ENCODE results near the gene ADAMTS5. TPM values are rescaled to one million over a fixed set of nuclear protein-coding genes. Genes with fewer than 3 reads are reported as not detected.
A peak's percentile ranks its signal among the peaks of the same experiment; 100 is the strongest.

ADAMTS5 gene
- total RNA-seq, 1 donor from 2014 or later = 17.3 TPM

- Histone ChIP-seq H3K4me3 (ENCODE audit: low read depth, low read length) (no peak overlapping the region), H3K36me3 (ENCODE audit: control insufficient read depth, insufficient read depth, low read length) (no peaks in the 10 kb centered on the region), H3K27me3 (ENCODE audit: control insufficient read depth, insufficient read depth, low read length) (no peaks in the 10 kb centered on the region)
- no peak for DNase-seq (ENCODE audit: low read depth)
- TF ChIP-seq CTCF (IDR thresholded peaks at IDR 0.05; ENCODE audit: insufficient read depth, low read length, poor library complexity, severe bottlenecking) = no peak
These were observed 6.3 kb upstream of the ADAMTS5 start for GRCh38 chr21:26973226-26973625.

GRCh38 chr21:26972192-26972591 lies 5.3 kb upstream of the ADAMTS5 start:
- no peak for DNase-seq (ENCODE audit: low read depth)
- Histone ChIP-seq H3K36me3 (ENCODE audit: control insufficient read depth, insufficient read depth, low read length) (no peaks in the 10 kb centered on the region), H3K4me3 (ENCODE audit: low read depth, low read length) (no peak overlapping the region), H3K27me3 (ENCODE audit: control insufficient read depth, insufficient read depth, low read length) (no peaks in the 10 kb centered on the region)
- TF ChIP-seq CTCF (IDR thresholded peaks at IDR 0.05; ENCODE audit: insufficient read depth, low read length, poor library complexity, severe bottlenecking) = no peak

DNA sequence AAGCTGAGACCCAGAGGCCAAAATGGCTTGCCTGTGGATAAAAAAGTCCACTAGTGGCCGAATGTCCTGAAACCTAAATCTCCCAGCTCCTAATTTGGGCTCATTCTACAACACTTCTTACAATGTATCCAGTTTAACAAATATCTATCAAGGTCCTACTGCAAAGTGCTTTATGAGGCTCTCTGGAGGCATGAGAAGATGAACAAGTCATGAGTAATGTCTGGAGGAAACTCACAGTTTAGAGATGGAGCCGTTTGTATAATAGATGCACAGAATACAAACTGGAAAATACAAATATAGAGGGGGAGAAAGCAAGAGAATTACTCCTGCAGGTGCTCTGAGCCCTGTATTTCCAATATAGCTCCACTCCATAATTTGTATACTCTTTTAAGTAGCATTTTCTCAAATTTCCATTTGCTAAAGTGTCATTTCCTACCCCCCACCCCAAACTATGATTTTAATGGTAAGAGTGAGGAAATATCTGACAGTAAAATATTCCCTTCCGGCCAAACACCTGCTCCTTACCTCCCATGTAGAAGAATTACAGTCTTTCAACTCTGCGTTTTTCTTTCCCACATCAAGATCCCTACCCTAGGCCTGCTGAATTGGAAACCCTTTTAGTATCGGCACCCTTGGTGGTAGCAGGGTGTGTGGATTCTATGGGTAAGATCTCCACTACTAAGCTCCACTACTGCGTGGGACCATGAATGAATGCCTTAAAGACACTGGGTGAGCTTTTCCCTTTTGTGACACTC lies 3.3 kb upstream of the ADAMTS5 start:
- TF ChIP-seq CTCF (IDR thresholded peaks at IDR 0.05; ENCODE audit: insufficient read depth, low read length, poor library complexity, severe bottlenecking) = no peak
- Histone ChIP-seq H3K27me3 (ENCODE audit: control insufficient read depth, insufficient read depth, low read length) (no peaks in the 10 kb centered on the region), H3K36me3 (ENCODE audit: control insufficient read depth, insufficient read depth, low read length) (no peaks in the 10 kb centered on the region), H3K4me3 (ENCODE audit: low read depth, low read length) (no peak overlapping the region)
- no peak for DNase-seq (ENCODE audit: low read depth)

DNA sequence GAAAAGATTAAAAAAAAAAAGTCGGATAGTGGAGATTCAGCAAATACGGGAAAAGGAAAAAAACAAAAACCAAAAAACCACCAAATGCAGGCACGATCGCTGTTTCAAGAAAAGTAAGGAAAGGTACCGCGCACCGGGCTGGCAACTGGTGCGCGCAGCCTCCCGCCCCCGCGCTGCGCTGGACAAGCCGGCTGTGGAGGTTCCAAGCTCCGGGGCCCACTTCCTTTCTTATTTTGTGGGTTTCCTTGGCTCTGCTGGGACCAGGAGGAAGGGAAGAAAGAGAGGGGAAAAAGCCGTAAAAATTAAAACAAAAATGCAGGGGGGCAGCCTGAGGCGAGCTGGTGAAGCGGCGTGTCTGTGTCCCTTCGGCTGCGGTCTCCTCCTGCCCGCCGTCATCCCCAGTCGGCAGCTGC lies 233 bp downstream of the ADAMTS5 start:
- Histone ChIP-seq H3K4me3 (ENCODE audit: low read depth, low read length) (peak overlapping the region; percentile 80), H3K36me3 (ENCODE audit: control insufficient read depth, insufficient read depth, low read length) (no peaks in the 10 kb centered on the region), H3K27me3 (ENCODE audit: control insufficient read depth, insufficient read depth, low read length) (no peaks in the 10 kb centered on the region)
- no peak for TF ChIP-seq CTCF (IDR thresholded peaks at IDR 0.05; ENCODE audit: insufficient read depth, low read length, poor library complexity, severe bottlenecking)
- DNase-seq (ENCODE audit: low read depth) = no peak

DNA sequence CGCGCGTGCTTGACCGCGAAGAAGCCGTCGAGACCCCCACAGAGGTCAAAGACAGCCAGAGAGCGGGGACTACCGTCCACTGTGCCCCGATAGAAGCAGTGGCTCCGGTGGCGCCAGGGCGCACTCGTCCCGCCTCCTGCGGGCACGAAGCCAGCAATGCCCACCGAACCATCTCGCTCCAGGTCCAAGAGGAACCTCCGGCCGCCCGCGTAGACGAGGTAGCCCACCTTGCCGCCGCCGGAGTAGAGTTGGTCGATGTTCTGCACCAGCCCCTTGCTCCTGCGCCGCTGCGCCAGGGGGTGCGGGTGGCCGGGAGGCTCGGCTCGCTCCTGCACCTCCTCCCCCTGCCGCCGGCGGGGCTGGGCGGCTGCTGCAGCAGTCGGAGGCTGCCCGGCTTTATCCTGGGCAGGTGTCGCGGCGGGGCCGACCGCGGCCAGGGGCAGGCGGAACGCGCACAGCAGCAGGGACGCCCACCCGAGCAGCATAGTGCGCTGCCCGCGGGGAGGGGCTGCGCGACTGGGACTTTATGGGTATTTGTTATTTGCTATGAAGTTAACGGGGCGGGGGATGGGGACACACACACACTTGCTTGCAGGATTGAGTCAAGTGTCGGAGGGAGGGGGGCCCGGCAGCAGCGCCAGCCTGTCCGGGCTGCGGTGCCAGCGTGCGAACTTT lies 844 bp downstream of the ADAMTS5 start:
- no peaks in the 10 kb centered on the region for H3K36me3 ChIP-seq (ENCODE audit: control insufficient read depth, insufficient read depth, low read length)
- H3K27me3 ChIP-seq (ENCODE audit: control insufficient read depth, insufficient read depth, low read length) = no peaks in the 10 kb centered on the region
- no peak for TF ChIP-seq CTCF (IDR thresholded peaks at IDR 0.05; ENCODE audit: insufficient read depth, low read length, poor library complexity, severe bottlenecking)
- no peak for DNase-seq (ENCODE audit: low read depth)
- peak overlapping the region; percentile 80 for H3K4me3 ChIP-seq (ENCODE audit: low read depth, low read length)
